ENCODE data around the gene ERVK3-1. TPM values are rescaled to one million over a fixed set of nuclear protein-coding genes. Genes with fewer than 3 reads are reported as not detected.

The ERVK3-1 gene
- total RNA-seq, 1 experiment from 2014 or later: 28.1 TPM

Small RNA genes within 50 kb of the gene (microRNA-seq; reads per million reads assigned to microRNA genes)
- not detected for gene MIR6806 (ENCODE audit: borderline number of aligned reads)

Other genes starting within 250 kb of the ERVK3-1 start
- not detected for gene ZNF135, start 246.1 kb upstream of the ERVK3-1 start, total RNA-seq (2021; ENCODE audit: unreplicated experiment)
- gene ZSCAN18, start 207.1 kb upstream of the ERVK3-1 start, total RNA-seq (2021; ENCODE audit: unreplicated experiment): 0.12 TPM
- gene ZNF329, start 154.6 kb upstream of the ERVK3-1 start, total RNA-seq (2021; ENCODE audit: unreplicated experiment): 1.7 TPM
- 7.8 TPM for gene ZNF274, start 122.3 kb upstream of the ERVK3-1 start, total RNA-seq (2021; ENCODE audit: unreplicated experiment)
- 46.3 TPM for gene ZNF544, start 76.5 kb upstream of the ERVK3-1 start, total RNA-seq (2021; ENCODE audit: unreplicated experiment)
- gene ZNF8, start 26.4 kb upstream of the ERVK3-1 start, total RNA-seq (2021; ENCODE audit: unreplicated experiment): 6.4 TPM
- 4.6 TPM for gene ZSCAN22, start 21.6 kb downstream of the ERVK3-1 start, total RNA-seq (2021; ENCODE audit: unreplicated experiment)
- 1.2 TPM for gene A1BG, start 48.1 kb downstream of the ERVK3-1 start, total RNA-seq (2021; ENCODE audit: unreplicated experiment)
- gene ZNF497, start 57.4 kb downstream of the ERVK3-1 start, total RNA-seq (2021; ENCODE audit: unreplicated experiment): 5.1 TPM
- gene ZNF837, start 75.7 kb downstream of the ERVK3-1 start, total RNA-seq (2021; ENCODE audit: unreplicated experiment): 3.2 TPM
- gene RPS5, start 81.9 kb downstream of the ERVK3-1 start, total RNA-seq (2021; ENCODE audit: unreplicated experiment): 1,982 TPM
- gene RNF225, start 90.3 kb downstream of the ERVK3-1 start, total RNA-seq (2021; ENCODE audit: unreplicated experiment): 1.2 TPM
- gene ZNF584, start 103.3 kb downstream of the ERVK3-1 start, total RNA-seq (2021; ENCODE audit: unreplicated experiment): 25.8 TPM
- not detected for gene ZNF132, start 134.8 kb downstream of the ERVK3-1 start, total RNA-seq (2021; ENCODE audit: unreplicated experiment)
- 9.4 TPM for gene ZNF324B, start 146.2 kb downstream of the ERVK3-1 start, total RNA-seq (2021; ENCODE audit: unreplicated experiment)
- gene ZNF324, start 161.7 kb downstream of the ERVK3-1 start, total RNA-seq (2021; ENCODE audit: unreplicated experiment): 11.3 TPM
- gene ZNF446, start 171.0 kb downstream of the ERVK3-1 start, total RNA-seq (2021; ENCODE audit: unreplicated experiment): 6.5 TPM
- gene SLC27A5, start 206.6 kb downstream of the ERVK3-1 start, total RNA-seq (2021; ENCODE audit: unreplicated experiment): 27.1 TPM
- 12.0 TPM for gene ZBTB45, start 214.4 kb downstream of the ERVK3-1 start, total RNA-seq (2021; ENCODE audit: unreplicated experiment)
- 908 TPM for gene TRIM28, start 238.7 kb downstream of the ERVK3-1 start, total RNA-seq (2021; ENCODE audit: unreplicated experiment)
- 125 TPM for gene CHMP2A, start 249.7 kb downstream of the ERVK3-1 start, total RNA-seq (2021; ENCODE audit: unreplicated experiment)

Data from HCT116 (cell line).